ENCODE results near the gene IFRD2.
A peak's percentile ranks its signal among the peaks of the same experiment; 100 is the strongest.
"Not testable (repeated sequence)": the region's sequence is repeated elsewhere in the genome, so short reads cannot be mapped to it uniquely, and the experiment has no call there.

Gene IFRD2

GRCh38 chr3:50268703-50269451 is 23.4 kb downstream of the IFRD2 start, which contains the start of gene SEMA3B:
TSS of gene SEMA3B (plus strand) at chr3:50269147. CDS start at chr3:50269241, 94 bp downstream.
- DNase-seq: peak in 31 of 58 donors; percentile 15 to 77 (median 36)

GRCh38 chr3:50268276-50268675 is 24.0 kb downstream of the IFRD2 start:
- DNase-seq: no peak

GRCh38 chr3:50267280-50267913 is 24.8 kb downstream of the IFRD2 start:
- DNase-seq: peak in 49 of 58 donors; percentile 19 to 81 (median 55)

GRCh38 chr3:50266836-50267235 is 25.4 kb downstream of the IFRD2 start:
- peak in 1 of 58 donors; percentile 37 for DNase-seq

- no peak for DNase-seq
Measured at GRCh38 chr3:50266017-50266416, 26.2 kb downstream of the IFRD2 start.

- DNase-seq: no peak
Measured at GRCh38 chr3:50265571-50265970, 26.7 kb downstream of the IFRD2 start.

- no peak for DNase-seq
Measured at GRCh38 chr3:50264964-50265485, 27.2 kb downstream of the IFRD2 start.

GRCh38 chr3:50264383-50264963 is 27.8 kb downstream of the IFRD2 start:
- peak in 50 of 58 donors; percentile 11 to 90 (median 65) for DNase-seq

GRCh38 chr3:50263478-50264382 is 28.5 kb downstream of the IFRD2 start:
- no peak for DNase-seq

GRCh38 chr3:50262778-50263177 is 29.5 kb downstream of the IFRD2 start:
- no peak for DNase-seq

GRCh38 chr3:50262200-50262599 is 30.0 kb downstream of the IFRD2 start:
- DNase-seq: not testable (repeated sequence)

GRCh38 chr3:50261505-50261904 is 30.7 kb downstream of the IFRD2 start:
- DNase-seq: peak in 2 of 58 donors; percentile 32 to 57

- peak in 8 of 58 donors; percentile 36 to 78 (median 60) for DNase-seq
Measured at GRCh38 chr3:50260942-50261441, 31.2 kb downstream of the IFRD2 start.

- peak; percentile 62 to 97 (median 92) for DNase-seq
Measured at GRCh38 chr3:50260027-50260941, 31.9 kb downstream of the IFRD2 start.

GRCh38 chr3:50259432-50260026 is 32.7 kb downstream of the IFRD2 start:
- no peak for DNase-seq

GRCh38 chr3:50258979-50259378 is 33.2 kb downstream of the IFRD2 start:
- peak in 1 of 58 donors; percentile 34 for DNase-seq

- DNase-seq: peak in 6 of 58 donors; percentile 22 to 41 (median 38)
Measured at GRCh38 chr3:50258029-50258680, 34.1 kb downstream of the IFRD2 start.

Measured in anterior cingulate cortex (tissue), 58 donors.